ENCODE data around the gene ATP1A2.

The ATP1A2 gene

GRCh38 chr1:160154790-160155189, 39.2 kb downstream of the ATP1A2 start:
- DNase-seq: no peak

- no peak for DNase-seq
These were observed 40.8 kb downstream of the ATP1A2 start for GRCh38 chr1:160156361-160156760.

- no peak for DNase-seq
These were observed 41.6 kb downstream of the ATP1A2 start for GRCh38 chr1:160157174-160157573.

- DNase-seq: no peak
These were observed 42.5 kb downstream of the ATP1A2 start for GRCh38 chr1:160158031-160158430.

- DNase-seq: no peak
These were observed 43.0 kb downstream of the ATP1A2 start for GRCh38 chr1:160158534-160158933.

- no peak for DNase-seq
These were observed 44.3 kb downstream of the ATP1A2 start for GRCh38 chr1:160159846-160160245.

- no peak for DNase-seq
These were observed 46.6 kb downstream of the ATP1A2 start for GRCh38 chr1:160161965-160162705.

- no peak for DNase-seq
These were observed 47.4 kb downstream of the ATP1A2 start for GRCh38 chr1:160162931-160163330.

GRCh38 chr1:160163615-160164014, 48.1 kb downstream of the ATP1A2 start:
- DNase-seq: no peak

- DNase-seq: no peak
These were observed 48.6 kb downstream of the ATP1A2 start for GRCh38 chr1:160164121-160164520.

GRCh38 chr1:160166166-160166868, 50.8 kb downstream of the ATP1A2 start:
- no peak for DNase-seq

- no peak for DNase-seq
These were observed 51.5 kb downstream of the ATP1A2 start for GRCh38 chr1:160167056-160167455.

GRCh38 chr1:160167580-160167979, 52.0 kb downstream of the ATP1A2 start:
- no peak for DNase-seq

- DNase-seq: no peak
These were observed 52.5 kb downstream of the ATP1A2 start for GRCh38 chr1:160168016-160168415.

- no peak for DNase-seq
These were observed 53.2 kb downstream of the ATP1A2 start for GRCh38 chr1:160168609-160169369.

GRCh38 chr1:160169553-160170399, 54.2 kb downstream of the ATP1A2 start:
- DNase-seq: no peak

- no peak for DNase-seq
These were observed 55.8 kb downstream of the ATP1A2 start for GRCh38 chr1:160171354-160171753.

GRCh38 chr1:160171980-160172379, 56.4 kb downstream of the ATP1A2 start:
- DNase-seq: no peak

- no peak for DNase-seq
These were observed 61.7 kb downstream of the ATP1A2 start for GRCh38 chr1:160177231-160177630.

GRCh38 chr1:160177667-160178066, 62.1 kb downstream of the ATP1A2 start:
- no peak for DNase-seq

GRCh38 chr1:160178731-160179130, 63.2 kb downstream of the ATP1A2 start:
- no peak for DNase-seq

- DNase-seq: no peak
These were observed 63.8 kb downstream of the ATP1A2 start for GRCh38 chr1:160179336-160179735.

GRCh38 chr1:160186246-160186645, 70.7 kb downstream of the ATP1A2 start:
- DNase-seq: no peak
